ENCODE data around the gene DGKH. TPM values are rescaled to one million over a fixed set of nuclear protein-coding genes. Genes with fewer than 3 reads are reported as not detected.

DGKH gene
- total RNA-seq, 1 experiment from 2014 or later, result 9.2 TPM

- Histone ChIP-seq H3K27me3 (ENCODE audit: insufficient read depth, low read length) (no peaks in the 10 kb centered on the region), H3K9me3 (ENCODE audit: control insufficient read depth in 1 of 2, insufficient read depth in 1 of 2, low read depth in 1 of 2, low read length in 2 of 2) (no peaks in the 10 kb centered on the region), H3K4me2 (ENCODE audit: low read length) (no peak overlapping the region), H3K27ac (ENCODE audit: low read depth, low read length) (no peak overlapping the region), H4K20me1 (ENCODE audit: insufficient read depth) (no peaks in the 10 kb centered on the region), H3K4me3 (replicated peaks in 1 of 2; ENCODE audit: low read depth in 1 of 2, low read length in 2 of 2) (no peak overlapping the region), H3K4me1 (ENCODE audit: control insufficient read depth in 1 of 2, insufficient read depth in 2 of 2, low read length in 2 of 2) (no peaks in the 10 kb centered on the region), H2AFZ (ENCODE audit: low read depth, low read length, poor library complexity, severe bottlenecking) (no peak overlapping the region), H3K36me3 (ENCODE audit: control insufficient read depth in 1 of 2, insufficient read depth in 2 of 2, low read length in 2 of 2) (no peaks in the 10 kb centered on the region), H3K9me2 (ENCODE audit: insufficient read depth) (no peaks in the 10 kb centered on the region), H3K9ac (ENCODE audit: low read length) (no peak overlapping the region), H3K79me2 (ENCODE audit: insufficient read depth, low read length) (no peaks in the 10 kb centered on the region)
- ChIA-PET POLR2A (no interaction called here), RAD21 (ENCODE audit: low non-redundant PET in 1 of 2, low total read pairs in 2 of 2, uncharacterized antibody in 2 of 2, unreplicated experiment in 2 of 2) (no interaction called here), CTCF (no interaction called here)
- DNase-seq (ENCODE audit: low read depth, low spot score), result no peak
- intact Hi-C loops (cut with micrococcal nuclease), result no loop called here
- no TSS peak for BruUV-seq (replicated peaks)
- no peak for ATAC-seq
- TF ChIP-seq SP1 (IDR thresholded peaks at IDR 0.05; ENCODE audit: low read depth), result no peak
- TF ChIP-seq CEBPB (IDR thresholded peaks at IDR 0.05; ENCODE audit: low read depth), result no peak
- TF ChIP-seq, protein P1, sequence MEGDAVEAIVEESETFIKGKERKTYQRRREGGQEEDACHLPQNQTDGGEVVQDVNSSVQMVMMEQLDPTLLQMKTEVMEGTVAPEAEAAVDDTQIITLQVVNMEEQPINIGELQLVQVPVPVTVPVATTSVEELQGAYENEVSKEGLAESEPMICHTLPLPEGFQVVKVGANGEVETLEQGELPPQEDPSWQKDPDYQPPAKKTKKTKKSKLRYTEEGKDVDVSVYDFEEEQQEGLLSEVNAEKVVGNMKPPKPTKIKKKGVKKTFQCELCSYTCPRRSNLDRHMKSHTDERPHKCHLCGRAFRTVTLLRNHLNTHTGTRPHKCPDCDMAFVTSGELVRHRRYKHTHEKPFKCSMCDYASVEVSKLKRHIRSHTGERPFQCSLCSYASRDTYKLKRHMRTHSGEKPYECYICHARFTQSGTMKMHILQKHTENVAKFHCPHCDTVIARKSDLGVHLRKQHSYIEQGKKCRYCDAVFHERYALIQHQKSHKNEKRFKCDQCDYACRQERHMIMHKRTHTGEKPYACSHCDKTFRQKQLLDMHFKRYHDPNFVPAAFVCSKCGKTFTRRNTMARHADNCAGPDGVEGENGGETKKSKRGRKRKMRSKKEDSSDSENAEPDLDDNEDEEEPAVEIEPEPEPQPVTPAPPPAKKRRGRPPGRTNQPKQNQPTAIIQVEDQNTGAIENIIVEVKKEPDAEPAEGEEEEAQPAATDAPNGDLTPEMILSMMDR (IDR thresholded peaks at IDR 0.05 in 2 of 3, conservative IDR thresholded peaks at IDR 0.05 in 1 of 3; ENCODE audit: borderline replicate concordance in 1 of 3, insufficient read depth in 1 of 3, low read depth in 2 of 3, low read length in 2 of 3), result no peak
- no peak for TF ChIP-seq EZH2 (IDR thresholded peaks at IDR 0.05)
- TF ChIP-seq SIN3A (IDR thresholded peaks at IDR 0.05; ENCODE audit: low read depth), result no peak
- TF ChIP-seq, protein P2, sequence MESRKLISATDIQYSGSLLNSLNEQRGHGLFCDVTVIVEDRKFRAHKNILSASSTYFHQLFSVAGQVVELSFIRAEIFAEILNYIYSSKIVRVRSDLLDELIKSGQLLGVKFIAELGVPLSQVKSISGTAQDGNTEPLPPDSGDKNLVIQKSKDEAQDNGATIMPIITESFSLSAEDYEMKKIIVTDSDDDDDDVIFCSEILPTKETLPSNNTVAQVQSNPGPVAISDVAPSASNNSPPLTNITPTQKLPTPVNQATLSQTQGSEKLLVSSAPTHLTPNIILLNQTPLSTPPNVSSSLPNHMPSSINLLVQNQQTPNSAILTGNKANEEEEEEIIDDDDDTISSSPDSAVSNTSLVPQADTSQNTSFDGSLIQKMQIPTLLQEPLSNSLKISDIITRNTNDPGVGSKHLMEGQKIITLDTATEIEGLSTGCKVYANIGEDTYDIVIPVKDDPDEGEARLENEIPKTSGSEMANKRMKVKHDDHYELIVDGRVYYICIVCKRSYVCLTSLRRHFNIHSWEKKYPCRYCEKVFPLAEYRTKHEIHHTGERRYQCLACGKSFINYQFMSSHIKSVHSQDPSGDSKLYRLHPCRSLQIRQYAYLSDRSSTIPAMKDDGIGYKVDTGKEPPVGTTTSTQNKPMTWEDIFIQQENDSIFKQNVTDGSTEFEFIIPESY (IDR thresholded peaks at IDR 0.05; ENCODE audit: extremely low read depth, insufficient replicate concordance, low read length), result no peak
- no peak for TF ChIP-seq EZH2phosphoT487 (IDR thresholded peaks at IDR 0.05; ENCODE audit: borderline replicate concordance)
- TF ChIP-seq POLR2AphosphoS5 (IDR thresholded peaks at IDR 0.05; ENCODE audit: low read depth, low read length), result no peak
- no peak for TF ChIP-seq CBX3 (IDR thresholded peaks at IDR 0.05; ENCODE audit: low read depth)
- TF ChIP-seq, protein P3, sequence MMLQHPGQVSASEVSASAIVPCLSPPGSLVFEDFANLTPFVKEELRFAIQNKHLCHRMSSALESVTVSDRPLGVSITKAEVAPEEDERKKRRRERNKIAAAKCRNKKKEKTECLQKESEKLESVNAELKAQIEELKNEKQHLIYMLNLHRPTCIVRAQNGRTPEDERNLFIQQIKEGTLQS (IDR thresholded peaks at IDR 0.05), result no peak
- TF ChIP-seq SRF (IDR thresholded peaks at IDR 0.05; ENCODE audit: low read depth), result no peak
- no peak for TF ChIP-seq ZFX (IDR thresholded peaks at IDR 0.05)
- TF ChIP-seq RAD21 (IDR thresholded peaks at IDR 0.05; ENCODE audit: low read depth), result no peak
Observed at GRCh38 chr13:42246541-42246940, 198.1 kb downstream of the DGKH start.

All from HCT116 (cell line).